HFFc6 (cell line): ENCODE data around the gene PEX10. TPM values are rescaled to one million over a fixed set of nuclear protein-coding genes. Genes with fewer than 3 reads are reported as not detected.
A peak's percentile ranks its signal among the peaks of the same experiment; 100 is the strongest.

ENCODE experiments used
- DNase-seq: peaks from one replicate; pipeline ENCODE4 v3.0.0-alpha.2; 2018
- H3K27ac Mint-ChIP-seq: 2 replicates; pipeline ENCODE4 v1.8.0; 2020; ENCODE audit warnings: mild to moderate bottlenecking, mixed read lengths
- H3K27me3 Mint-ChIP-seq: 2 replicates; pipeline ENCODE4 v1.8.0; 2021; ENCODE audit warnings: mild to moderate bottlenecking, moderate library complexity, mixed read lengths; ENCODE audit not compliant: insufficient read depth
- H3K36me3 Mint-ChIP-seq: 2 replicates; pipeline ENCODE4 v1.8.0; 2021; ENCODE audit warnings: low read depth, mixed read lengths
- H3K4me1 Mint-ChIP-seq: 2 replicates; pipeline ENCODE4 v1.8.0; 2020; ENCODE audit warnings: low read depth, mixed read lengths
- H3K4me3 Mint-ChIP-seq: 2 replicates; pipeline ENCODE4 v1.8.0; 2020; ENCODE audit warnings: mild to moderate bottlenecking, moderate library complexity, mixed read lengths
- H3K9me3 Mint-ChIP-seq: 2 replicates; pipeline ENCODE4 v1.8.0; 2020; ENCODE audit warnings: mild to moderate bottlenecking, mixed read lengths
- CTCF ChIP-seq: fragments of 200-600 bp; sonication (generic); IDR thresholded peaks from 2 replicates; pipeline ENCODE4 v1.5.0; 2021; ENCODE audit warnings: antibody characterized with exemption, mild to moderate bottlenecking
- total RNA-seq, 6 experiments: library from RNA; stranded (reverse); fragmentation: NEBNext Ultra II Directional; extraction: Animal tissue kit (Norgen Biotek cat#: 25700); gene quantifications; 2 replicates in 1 of 6; 3 replicates in 5 of 6; pipeline ENCODE4 v1.2.3, GENCODE V29; 2021

PEX10 gene
- total RNA-seq, 6 experiments from 2014 or later: 25.4 to 29.8 (median 26.4) TPM

GRCh38 chr1:2417083-2417832, 4.9 kb upstream of the PEX10 start:
- no peak overlapping the region for H3K27ac Mint-ChIP-seq
- TF ChIP-seq CTCF: no peak
- peaks cover 13% of the 10 kb centered on the region for H3K27me3 Mint-ChIP-seq
- H3K36me3 Mint-ChIP-seq: no peaks in the 10 kb centered on the region
- no peak for DNase-seq
- peaks cover 8% of the 10 kb centered on the region for H3K4me1 Mint-ChIP-seq
- H3K9me3 Mint-ChIP-seq: no peaks in the 10 kb centered on the region
- no peak overlapping the region for H3K4me3 Mint-ChIP-seq

GRCh38 chr1:2416403-2416802, 4.0 kb upstream of the PEX10 start:
- Mint-ChIP-seq H3K4me1 (peaks cover 8% of the 10 kb centered on the region), H3K4me3 (no peak overlapping the region), H3K9me3 (no peaks in the 10 kb centered on the region), H3K27ac (no peak overlapping the region), H3K27me3 (peaks cover 12% of the 10 kb centered on the region), H3K36me3 (no peaks in the 10 kb centered on the region)
- no peak for DNase-seq
- TF ChIP-seq CTCF: no peak

GRCh38 chr1:2415801-2416208, 3.4 kb upstream of the PEX10 start:
- DNase-seq: no peak
- Mint-ChIP-seq H3K9me3 (no peaks in the 10 kb centered on the region), H3K27me3 (peaks cover 11% of the 10 kb centered on the region), H3K4me1 (peaks cover 10% of the 10 kb centered on the region), H3K36me3 (no peaks in the 10 kb centered on the region), H3K27ac (no peak overlapping the region), H3K4me3 (no peak overlapping the region)
- no peak for TF ChIP-seq CTCF

GRCh38 chr1:2415337-2415736, 3.0 kb upstream of the PEX10 start:
- Mint-ChIP-seq H3K27me3 (peaks cover 11% of the 10 kb centered on the region), H3K27ac (no peak overlapping the region), H3K36me3 (no peaks in the 10 kb centered on the region), H3K4me1 (peaks cover 12% of the 10 kb centered on the region), H3K4me3 (no peak overlapping the region), H3K9me3 (no peaks in the 10 kb centered on the region)
- no peak for TF ChIP-seq CTCF
- DNase-seq: no peak

GRCh38 chr1:2414297-2414958, 2.1 kb upstream of the PEX10 start:
- H3K36me3 Mint-ChIP-seq: no peaks in the 10 kb centered on the region
- H3K4me1 Mint-ChIP-seq: peaks cover 12% of the 10 kb centered on the region
- peak; percentile 94 for TF ChIP-seq CTCF
- H3K9me3 Mint-ChIP-seq: no peaks in the 10 kb centered on the region
- DNase-seq: peak; percentile 51
- H3K27me3 Mint-ChIP-seq: peaks cover 11% of the 10 kb centered on the region
- H3K4me3 Mint-ChIP-seq: peak overlapping the region; percentile 79
- H3K27ac Mint-ChIP-seq: peak overlapping the region; percentile 71
